KMS-11 (cell line): Measurements from ENCODE around the gene WASHC3.
"Not testable (repeated sequence)": the region's sequence is repeated elsewhere in the genome, so short reads cannot be mapped to it uniquely, and the experiment has no call there.

ENCODE experiments used
- H2AFZ ChIP-seq: fragments of 200-600 bp; sonication (generic); 2 replicates; pipeline ENCODE4 v1.6.1; 2016; ENCODE audit warnings: antibody characterized with exemption, mixed run types, low read depth
- H3K27ac ChIP-seq: fragments of 200-600 bp; sonication (generic); 2 replicates; pipeline ENCODE4 v1.6.1; 2016; ENCODE audit warnings: mild to moderate bottlenecking, mixed run types
- H3K27me3 ChIP-seq: fragments of 200-600 bp; sonication (generic); 2 replicates; pipeline ENCODE4 v1.6.1; 2017; ENCODE audit warnings: mild to moderate bottlenecking, low read depth, mixed run types, moderate library complexity; ENCODE audit not compliant: insufficient read depth
- H3K36me3 ChIP-seq: fragments of 200-600 bp; sonication (generic); 2 replicates; pipeline ENCODE4 v1.6.1; 2017; ENCODE audit warnings: mild to moderate bottlenecking, mixed run types; ENCODE audit not compliant: insufficient read depth
- H3K4me1 ChIP-seq: fragments of 200-600 bp; sonication (generic); 2 replicates; pipeline ENCODE4 v1.6.1; 2016; ENCODE audit warnings: mild to moderate bottlenecking, low read depth, mixed run types; ENCODE audit not compliant: poor library complexity, severe bottlenecking
- H3K4me2 ChIP-seq: fragments of 200-600 bp; sonication (generic); 2 replicates; pipeline ENCODE4 v1.7.0; 2016; ENCODE audit warnings: mild to moderate bottlenecking, mixed run types
- H3K4me3 ChIP-seq: fragments of 200-600 bp; sonication (generic); IDR thresholded peaks from 2 replicates; pipeline ENCODE4 v1.6.1; 2017; ENCODE audit warnings: low read depth, low read length, mixed read lengths; ENCODE audit not compliant: insufficient read depth
- H3K79me2 ChIP-seq: fragments of 200-600 bp; sonication (generic); 2 replicates; pipeline ENCODE4 v1.6.1; 2016; ENCODE audit warnings: low read depth, mixed run types; ENCODE audit not compliant: insufficient read depth
- H3K9ac ChIP-seq: fragments of 200-600 bp; sonication (generic); 2 replicates; pipeline ENCODE4 v1.6.1; 2016; ENCODE audit warnings: mild to moderate bottlenecking, mixed run types
- H4K20me1 ChIP-seq: fragments of 200-600 bp; sonication (generic); 2 replicates; pipeline ENCODE4 v1.6.1; 2016; ENCODE audit warnings: mild to moderate bottlenecking, mixed run types; ENCODE audit not compliant: insufficient read depth
- CTCF ChIP-seq: fragments of 200-600 bp; sonication (generic); conservative IDR thresholded peaks from 2 replicates; pipeline ENCODE4 v1.6.1; 2017; ENCODE audit warnings: low read depth, mild to moderate bottlenecking, antibody characterized with exemption, low read length, moderate library complexity, mixed read lengths

WASHC3 gene

GRCh38 chr12:102096855-102097254 is 35.1 kb upstream of the WASHC3 start:
- H3K36me3 ChIP-seq: no peaks in the 10 kb centered on the region
- H3K9ac ChIP-seq: no peak overlapping the region
- TF ChIP-seq CTCF: no peak
- peak overlapping the region; percentile 37; the same call in 1 of the 2 replicates for H3K27ac ChIP-seq
- H3K4me3 ChIP-seq: no peak overlapping the region
- no peaks in the 10 kb centered on the region for H3K27me3 ChIP-seq
- H4K20me1 ChIP-seq: peaks cover 3% of the 10 kb centered on the region; the same call in 1 of the 2 replicates
- H2AFZ ChIP-seq: no peak overlapping the region
- H3K4me2 ChIP-seq: peak overlapping the region; percentile 52
- peaks cover 42% of the 10 kb centered on the region for H3K4me1 ChIP-seq
- no peaks in the 10 kb centered on the region for H3K79me2 ChIP-seq

GRCh38 chr12:102095677-102096263 is 34.0 kb upstream of the WASHC3 start:
- Histone ChIP-seq H3K27ac (no peak overlapping the region), H3K4me3 (no peak overlapping the region), H3K27me3 (no peaks in the 10 kb centered on the region), H3K4me1 (peaks cover 42% of the 10 kb centered on the region), H2AFZ (no peak overlapping the region), H3K79me2 (no peaks in the 10 kb centered on the region), H3K9ac (no peak overlapping the region), H4K20me1 (peaks cover 3% of the 10 kb centered on the region; the same call in 1 of the 2 replicates), H3K4me2 (peak overlapping the region; percentile 52; the same call in 1 of the 2 replicates), H3K36me3 (no peaks in the 10 kb centered on the region)
- TF ChIP-seq CTCF: peak; percentile 62

- no peaks in the 10 kb centered on the region for H3K27me3 ChIP-seq
- H3K36me3 ChIP-seq: no peaks in the 10 kb centered on the region
- no peak overlapping the region for H3K27ac ChIP-seq
- no peak overlapping the region for H3K4me3 ChIP-seq
- TF ChIP-seq CTCF: no peak
- H4K20me1 ChIP-seq: peaks cover 3% of the 10 kb centered on the region; the same call in 1 of the 2 replicates
- no peak overlapping the region for H3K4me2 ChIP-seq
- no peak overlapping the region for H3K9ac ChIP-seq
- no peak overlapping the region for H2AFZ ChIP-seq
- peaks cover 42% of the 10 kb centered on the region for H3K4me1 ChIP-seq
- no peaks in the 10 kb centered on the region for H3K79me2 ChIP-seq
Measured at GRCh38 chr12:102093319-102093718, 31.5 kb upstream of the WASHC3 start.

- H4K20me1 ChIP-seq, H3K79me2 ChIP-seq, H3K27me3 ChIP-seq, H3K4me1 ChIP-seq, H2AFZ ChIP-seq, H3K36me3 ChIP-seq, H3K27ac ChIP-seq, H3K4me2 ChIP-seq, H3K9ac ChIP-seq, H3K4me3 ChIP-seq: not testable (repeated sequence)
Measured at GRCh38 chr12:102089228-102089835, 27.5 kb upstream of the WASHC3 start.

GRCh38 chr12:102080842-102081241 is 19.1 kb upstream of the WASHC3 start:
- H3K4me3 ChIP-seq: no peak overlapping the region
- no peak overlapping the region for H3K9ac ChIP-seq
- no peaks in the 10 kb centered on the region for H3K4me1 ChIP-seq
- no peak for TF ChIP-seq CTCF
- no peaks in the 10 kb centered on the region for H4K20me1 ChIP-seq
- no peak overlapping the region for H3K27ac ChIP-seq
- no peak overlapping the region for H2AFZ ChIP-seq
- H3K27me3 ChIP-seq: no peaks in the 10 kb centered on the region
- H3K4me2 ChIP-seq: no peak overlapping the region
- H3K36me3 ChIP-seq: no peaks in the 10 kb centered on the region
- no peaks in the 10 kb centered on the region for H3K79me2 ChIP-seq

- not testable (repeated sequence) for H3K36me3 ChIP-seq, H3K4me2 ChIP-seq, H3K27me3 ChIP-seq, H3K79me2 ChIP-seq, H3K4me1 ChIP-seq, H3K9ac ChIP-seq, H3K4me3 ChIP-seq, H4K20me1 ChIP-seq, H3K27ac ChIP-seq, H2AFZ ChIP-seq
Measured at GRCh38 chr12:102072092-102072491, 10.3 kb upstream of the WASHC3 start.
